ENCODE data around the gene CCDC8. TPM values are rescaled to one million over a fixed set of nuclear protein-coding genes. Genes with fewer than 3 reads are reported as not detected.

Gene CCDC8
- total RNA-seq, 1 experiment from 2014 or later = 0.18 TPM

- H3K4me3 Mint-ChIP-seq (ENCODE audit: unreplicated experiment) = no peak overlapping the region
- Histone ChIP-seq H3K4me1 (no peaks in the 10 kb centered on the region), H3K36me3 (ENCODE audit: control insufficient read depth, insufficient read depth, low read length) (no peaks in the 10 kb centered on the region), H3K4me3 (ENCODE audit: low read depth, low read length) (no peak overlapping the region), H3K9me3 (no peaks in the 10 kb centered on the region), H3K27me3 (replicated peaks; ENCODE audit: control insufficient read depth, insufficient read depth, low read length) (no peaks in the 10 kb centered on the region)
- no peak for TF ChIP-seq CTCF (IDR thresholded peaks at IDR 0.05; ENCODE audit: insufficient read depth in 1 of 2, low read depth in 1 of 2, low read length in 1 of 2, severe bottlenecking in 1 of 2, unreplicated experiment in 1 of 2)
- intact Hi-C loops (cut with micrococcal nuclease; ENCODE audit: unreplicated experiment) = no loop called here
- H3K27me3 Mint-ChIP-seq (ENCODE audit: insufficient read depth, unreplicated experiment) = no peaks in the 10 kb centered on the region
- peaks cover 16% of the 10 kb centered on the region for H3K4me1 Mint-ChIP-seq (ENCODE audit: low read depth, unreplicated experiment)
- no peak for DNase-seq
- H3K36me3 Mint-ChIP-seq (ENCODE audit: insufficient read depth, unreplicated experiment) = peaks cover 12% of the 10 kb centered on the region
- ChIA-PET CTCF (no interaction called here), POLR2A (no interaction called here)
- no TSS peak for BruUV-seq (replicated peaks)
- H3K27ac Mint-ChIP-seq (ENCODE audit: unreplicated experiment) = no peak overlapping the region
- no peaks in the 10 kb centered on the region for H3K9me3 Mint-ChIP-seq (ENCODE audit: unreplicated experiment)
These were observed 4.2 kb downstream of the CCDC8 start for GRCh38 chr19:46409191-46409590.

GRCh38 chr19:46408664-46409039 is 4.7 kb downstream of the CCDC8 start:
- intact Hi-C loops (cut with micrococcal nuclease; ENCODE audit: unreplicated experiment) = no loop called here
- H3K27ac Mint-ChIP-seq (ENCODE audit: unreplicated experiment) = no peak overlapping the region
- POLR2A ChIA-PET = no interaction called here
- H3K27me3 ChIP-seq (replicated peaks; ENCODE audit: control insufficient read depth, insufficient read depth, low read length) = no peaks in the 10 kb centered on the region
- no peak overlapping the region for H3K4me3 ChIP-seq (ENCODE audit: low read depth, low read length)
- BruUV-seq (replicated peaks) = no TSS peak
- no peaks in the 10 kb centered on the region for H3K4me1 ChIP-seq
- DNase-seq = no peak
- CTCF ChIA-PET = no interaction called here
- no peaks in the 10 kb centered on the region for H3K36me3 ChIP-seq (ENCODE audit: control insufficient read depth, insufficient read depth, low read length)
- H3K9me3 Mint-ChIP-seq (ENCODE audit: unreplicated experiment) = no peaks in the 10 kb centered on the region
- H3K4me1 Mint-ChIP-seq (ENCODE audit: low read depth, unreplicated experiment) = peaks cover 16% of the 10 kb centered on the region
- H3K27me3 Mint-ChIP-seq (ENCODE audit: insufficient read depth, unreplicated experiment) = no peaks in the 10 kb centered on the region
- no peaks in the 10 kb centered on the region for H3K9me3 ChIP-seq
- H3K36me3 Mint-ChIP-seq (ENCODE audit: insufficient read depth, unreplicated experiment) = peaks cover 15% of the 10 kb centered on the region
- no peak for TF ChIP-seq CTCF (IDR thresholded peaks at IDR 0.05; ENCODE audit: insufficient read depth in 1 of 2, low read depth in 1 of 2, low read length in 1 of 2, severe bottlenecking in 1 of 2, unreplicated experiment in 1 of 2)
- no peak overlapping the region for H3K4me3 Mint-ChIP-seq (ENCODE audit: unreplicated experiment)

GRCh38 chr19:46407856-46408663 is 5.3 kb downstream of the CCDC8 start:
- ChIA-PET POLR2A (no interaction called here), CTCF (interaction anchor here (0.6 kb wide), 1 partner anchor 67 kb away, joined by 7 read pairs; no protein-coding TSS in a partner anchor)
- Histone ChIP-seq H3K4me1 (no peaks in the 10 kb centered on the region), H3K4me3 (ENCODE audit: low read depth, low read length) (no peak overlapping the region), H3K9me3 (no peaks in the 10 kb centered on the region), H3K27me3 (replicated peaks; ENCODE audit: control insufficient read depth, insufficient read depth, low read length) (no peaks in the 10 kb centered on the region), H3K36me3 (ENCODE audit: control insufficient read depth, insufficient read depth, low read length) (no peaks in the 10 kb centered on the region)
- peaks cover 15% of the 10 kb centered on the region for H3K36me3 Mint-ChIP-seq (ENCODE audit: insufficient read depth, unreplicated experiment)
- BruUV-seq (replicated peaks) = no TSS peak
- H3K27ac Mint-ChIP-seq (ENCODE audit: unreplicated experiment) = no peak overlapping the region
- intact Hi-C loops (cut with micrococcal nuclease; ENCODE audit: unreplicated experiment) = no loop called here
- TF ChIP-seq CTCF (IDR thresholded peaks at IDR 0.05; ENCODE audit: insufficient read depth in 1 of 2, low read depth in 1 of 2, low read length in 1 of 2, severe bottlenecking in 1 of 2, unreplicated experiment in 1 of 2) = no peak
- H3K4me3 Mint-ChIP-seq (ENCODE audit: unreplicated experiment) = no peak overlapping the region
- H3K27me3 Mint-ChIP-seq (ENCODE audit: insufficient read depth, unreplicated experiment) = no peaks in the 10 kb centered on the region
- H3K4me1 Mint-ChIP-seq (ENCODE audit: low read depth, unreplicated experiment) = peaks cover 16% of the 10 kb centered on the region
- H3K9me3 Mint-ChIP-seq (ENCODE audit: unreplicated experiment) = no peaks in the 10 kb centered on the region
- no peak for DNase-seq

All from Caco-2 (cell line).